Stimulated activated CD8-positive, alpha-beta memory T cell treated with anti-CD3 and anti-CD28 coated beads, Interleukin-12 subunit alpha, Interleukin-12 subunit beta, amount 100 ng/mL, for 24 hours (primary cell): ENCODE measurements around the gene SLC22A3.
A peak's percentile ranks its signal among the peaks of the same experiment; 100 is the strongest.
"Not testable (repeated sequence)": the region's sequence is repeated elsewhere in the genome, so short reads cannot be mapped to it uniquely, and the experiment has no call there.

Source experiments
- DNase-seq: peaks from one replicate; pipeline ENCODE4 v3.0.0-alpha.2; 2020; ENCODE audit errors: extremely low read depth

Gene SLC22A3

DNA sequence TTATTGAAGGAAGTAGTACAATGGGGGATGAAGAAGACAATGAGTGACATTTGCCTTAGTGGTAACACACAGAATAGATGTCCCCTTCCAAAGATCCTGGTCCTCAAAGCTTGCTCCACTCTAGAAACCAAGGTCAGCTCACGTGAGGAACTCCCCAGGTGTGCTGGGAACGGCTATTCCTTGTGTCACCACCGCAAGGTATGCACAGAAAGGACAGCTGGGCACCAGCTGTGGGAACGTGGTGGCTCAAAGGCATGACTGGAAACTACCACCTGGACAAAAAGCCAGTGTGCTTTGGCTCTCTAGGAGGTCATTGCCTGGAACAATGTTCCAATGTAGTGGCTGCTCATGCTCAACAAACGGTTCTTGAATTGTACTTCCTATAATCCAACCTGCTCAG is 94.0 kb downstream of the SLC22A3 start:
- no peak for DNase-seq

DNA sequence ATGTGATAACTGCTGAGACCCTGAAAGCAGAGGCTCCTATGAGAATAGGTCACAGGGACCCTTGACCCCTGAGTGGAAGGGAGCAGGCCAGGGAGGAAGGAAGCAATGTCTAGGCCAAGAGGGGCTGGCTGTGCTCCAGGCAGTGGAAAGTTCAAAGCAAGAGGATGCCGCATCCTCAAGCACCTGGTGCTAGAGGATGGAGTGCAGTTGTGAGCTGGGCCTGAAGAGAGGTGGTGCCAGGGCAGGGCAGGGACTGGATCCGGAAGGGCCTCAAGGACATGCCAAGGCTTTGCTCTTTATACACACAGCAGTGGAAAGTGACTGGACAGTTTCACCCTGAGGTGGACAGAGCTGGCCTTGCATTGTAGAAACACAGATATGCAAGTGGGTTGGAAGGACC is 97.0 kb downstream of the SLC22A3 start:
- DNase-seq: no peak

DNA sequence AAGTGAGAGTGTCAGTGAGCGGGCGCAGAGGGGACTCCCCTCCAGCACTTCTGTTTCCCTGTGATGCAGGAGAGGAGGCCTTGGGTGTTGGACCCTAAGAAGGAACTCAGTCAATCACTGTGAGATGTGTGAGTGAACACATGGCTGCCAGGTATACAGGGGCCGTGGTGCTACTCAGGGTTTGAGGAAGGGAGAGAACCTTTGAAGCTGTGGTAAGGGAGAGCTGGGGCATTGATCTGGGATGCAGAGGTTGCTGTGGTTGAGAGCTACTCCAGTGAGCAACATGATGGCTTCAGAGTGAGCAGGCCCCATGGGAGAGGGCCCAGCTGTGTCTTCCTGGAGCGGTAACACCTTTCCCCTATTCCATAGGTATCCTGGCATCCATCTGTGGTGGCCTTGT is 99.2 kb downstream of the SLC22A3 start:
- DNase-seq: no peak

DNA sequence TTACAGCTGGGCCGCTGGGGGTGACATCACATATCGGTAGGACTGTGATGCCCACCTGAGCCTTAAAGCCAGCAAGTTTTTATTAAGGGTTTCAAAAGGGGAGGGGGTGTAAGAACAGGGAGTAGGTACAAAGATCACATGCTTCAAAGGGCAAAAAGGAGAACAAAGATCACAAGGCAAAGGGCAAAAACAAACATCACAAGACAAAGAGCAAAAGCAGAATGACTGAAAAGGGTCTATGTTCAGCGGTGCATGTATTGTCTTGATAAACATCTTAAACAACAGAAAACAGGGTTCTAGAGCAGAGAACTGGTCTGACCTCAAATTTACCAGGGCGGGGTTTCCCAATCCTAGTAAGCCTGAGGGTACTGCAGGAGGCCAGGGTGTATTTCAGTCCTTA is 101.6 kb downstream of the SLC22A3 start:
- DNase-seq: not testable (repeated sequence)

DNA sequence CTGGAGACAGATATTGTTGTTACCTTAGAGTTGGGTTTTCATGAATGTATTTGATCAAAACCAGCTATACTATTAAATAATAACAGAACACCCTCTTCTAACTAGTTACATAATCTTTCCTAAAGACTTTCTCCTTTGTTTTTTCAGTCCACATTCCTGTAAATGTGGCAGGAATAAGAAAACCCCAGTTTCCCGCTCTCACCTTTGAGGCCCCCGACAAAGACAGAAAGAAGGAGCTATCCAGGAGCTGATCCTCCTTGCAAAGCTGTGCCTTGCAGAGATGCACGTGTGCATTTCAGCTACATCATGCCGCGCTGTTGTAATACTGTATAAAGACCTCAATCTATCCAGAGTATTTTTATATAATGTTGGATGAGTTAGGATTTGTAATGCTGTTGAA is 102.7 kb downstream of the SLC22A3 start:
- DNase-seq: no peak

DNA sequence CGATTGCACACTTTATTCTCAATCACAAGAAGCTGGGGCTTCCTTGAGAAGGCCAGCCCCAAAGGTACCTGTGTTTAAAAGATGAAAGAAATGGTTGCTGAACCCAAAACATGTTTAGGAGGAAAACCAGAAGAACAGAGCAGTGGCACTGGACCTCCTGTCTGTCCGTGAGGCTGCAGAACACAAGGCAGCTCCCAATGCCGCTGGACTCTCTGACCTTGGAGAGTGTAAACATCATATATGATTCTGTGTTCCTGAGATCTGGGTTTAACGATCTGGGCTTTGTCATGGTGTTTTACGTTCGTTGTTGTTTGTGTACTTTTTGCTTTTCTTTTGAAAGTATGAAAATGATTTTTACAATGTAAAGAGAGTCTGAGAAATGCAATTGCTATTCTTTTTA is 106.1 kb downstream of the SLC22A3 start:
- no peak for DNase-seq

DNA sequence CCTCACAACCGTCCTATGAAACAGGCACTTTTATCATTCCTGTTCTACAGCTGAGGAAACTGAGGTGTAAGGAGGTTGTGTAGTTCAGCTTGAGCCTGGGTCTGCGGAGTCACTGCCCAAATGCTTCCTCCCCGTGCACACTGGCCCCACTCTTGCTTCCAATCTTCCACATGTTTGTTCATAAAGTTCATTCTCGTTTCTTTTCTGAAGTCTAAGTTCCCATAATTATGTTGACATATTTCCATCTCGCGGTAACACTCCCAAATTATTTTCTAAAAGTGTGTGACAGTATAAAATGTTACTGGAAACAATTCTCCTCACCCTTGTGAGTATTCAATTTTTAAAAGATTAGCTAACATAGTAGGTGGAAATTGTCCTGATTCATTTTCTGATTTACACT is 106.9 kb downstream of the SLC22A3 start:
- no peak for DNase-seq

DNA sequence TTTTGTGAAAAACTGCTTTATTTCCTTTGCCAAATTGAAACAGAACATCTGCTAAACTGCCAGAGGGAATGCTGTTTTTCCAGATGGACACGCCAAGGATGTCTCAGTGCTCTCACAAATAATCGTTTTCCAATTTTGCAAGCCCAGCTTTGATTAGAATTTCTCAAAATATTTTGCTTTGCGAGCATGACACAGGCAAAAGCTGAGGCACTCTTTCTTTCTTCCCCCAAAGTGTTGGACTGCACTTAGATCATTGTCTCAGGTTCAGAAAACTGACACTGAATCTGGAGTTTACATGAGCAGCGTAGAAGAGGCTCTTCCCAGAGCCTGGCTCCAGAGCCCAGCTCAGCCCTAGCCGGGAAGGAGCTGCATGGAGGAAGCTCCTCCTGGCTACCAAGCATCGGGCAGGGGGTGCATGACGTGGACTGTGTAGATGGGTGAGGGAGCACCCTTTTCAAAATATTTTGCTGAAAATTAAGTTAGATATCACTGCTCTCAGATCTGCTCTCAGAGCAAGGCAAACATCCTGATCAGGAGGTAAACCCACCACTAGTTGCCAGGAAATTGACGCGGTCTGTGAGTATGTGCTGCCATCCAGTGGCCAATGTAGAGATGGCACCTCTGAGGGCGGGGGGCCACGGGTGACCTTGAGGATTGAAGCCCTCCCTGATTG is 107.5 kb downstream of the SLC22A3 start:
- peak; percentile 14 for DNase-seq

DNA sequence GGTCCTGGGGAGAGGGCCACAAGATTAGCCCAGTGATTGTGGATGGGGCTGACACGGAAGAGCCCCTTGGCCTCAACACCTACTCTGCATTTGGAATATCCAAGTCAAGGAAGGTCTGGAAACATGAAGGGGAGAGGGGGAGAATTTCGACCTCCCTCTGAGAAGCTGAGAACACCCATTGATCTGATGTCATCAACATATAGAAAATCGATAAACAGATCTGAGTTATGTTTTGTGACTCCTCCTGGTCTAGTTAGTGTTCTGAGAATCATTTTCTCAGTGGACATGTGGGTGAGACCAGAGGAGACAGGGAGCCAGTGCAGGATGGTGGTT is 108.0 kb downstream of the SLC22A3 start:
- DNase-seq: no peak

DNA sequence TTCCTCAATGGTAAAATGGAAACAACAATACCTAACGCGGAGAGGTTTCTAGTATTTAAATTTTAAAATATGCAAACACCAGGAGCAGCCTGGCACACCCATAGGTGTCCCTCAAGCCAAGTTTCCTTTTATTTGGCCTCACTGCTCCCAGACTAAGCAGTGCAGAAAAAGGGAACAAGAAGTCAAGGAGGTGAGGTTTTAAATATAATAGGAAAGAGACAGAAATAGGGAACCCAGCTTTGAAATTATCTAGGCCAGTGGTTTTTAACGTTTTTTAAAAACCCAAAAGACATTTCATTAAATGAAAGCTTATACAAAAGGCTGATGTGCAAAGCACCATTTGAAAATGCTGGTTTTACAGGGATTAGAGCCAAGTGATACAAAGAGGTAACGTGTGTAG is 109.6 kb downstream of the SLC22A3 start:
- DNase-seq: no peak

DNA sequence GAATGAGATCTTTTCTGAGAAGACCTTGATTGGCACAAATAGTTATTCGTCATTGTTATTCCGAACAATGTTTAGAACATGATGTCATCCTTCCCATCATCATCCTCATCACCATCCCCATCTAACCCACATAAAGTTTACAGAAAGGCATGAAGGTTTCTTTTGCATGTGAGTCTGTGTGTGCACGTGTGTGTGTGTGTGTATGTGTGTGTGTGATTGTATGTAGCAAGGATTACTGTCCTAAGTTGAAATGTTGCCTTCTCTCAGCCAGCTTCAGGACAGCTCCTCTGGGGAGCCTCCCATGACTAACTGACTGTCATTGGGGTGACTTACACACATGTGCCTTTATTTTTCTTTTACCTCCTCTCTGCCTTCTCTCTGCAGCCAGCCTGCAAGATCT is 113.5 kb downstream of the SLC22A3 start:
- DNase-seq: no peak

DNA sequence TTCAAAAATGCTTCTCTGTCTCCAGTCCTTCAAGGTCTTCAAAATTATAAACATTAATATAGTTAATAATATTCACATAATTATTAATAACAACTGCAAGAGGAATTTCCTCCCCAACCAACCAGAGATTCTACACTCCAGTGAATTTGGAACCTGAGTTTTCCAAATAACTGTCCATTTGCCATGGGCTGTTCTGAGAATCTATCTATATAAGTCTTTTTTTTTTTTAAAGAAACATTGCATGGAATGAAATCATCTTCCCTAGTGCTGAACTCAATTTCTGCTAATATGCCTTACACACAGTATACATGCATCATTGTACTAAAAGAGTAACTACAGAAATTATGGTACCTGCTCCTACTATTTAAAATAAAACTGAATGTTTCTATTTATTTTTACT is 113.9 kb downstream of the SLC22A3 start:
- no peak for DNase-seq

DNA sequence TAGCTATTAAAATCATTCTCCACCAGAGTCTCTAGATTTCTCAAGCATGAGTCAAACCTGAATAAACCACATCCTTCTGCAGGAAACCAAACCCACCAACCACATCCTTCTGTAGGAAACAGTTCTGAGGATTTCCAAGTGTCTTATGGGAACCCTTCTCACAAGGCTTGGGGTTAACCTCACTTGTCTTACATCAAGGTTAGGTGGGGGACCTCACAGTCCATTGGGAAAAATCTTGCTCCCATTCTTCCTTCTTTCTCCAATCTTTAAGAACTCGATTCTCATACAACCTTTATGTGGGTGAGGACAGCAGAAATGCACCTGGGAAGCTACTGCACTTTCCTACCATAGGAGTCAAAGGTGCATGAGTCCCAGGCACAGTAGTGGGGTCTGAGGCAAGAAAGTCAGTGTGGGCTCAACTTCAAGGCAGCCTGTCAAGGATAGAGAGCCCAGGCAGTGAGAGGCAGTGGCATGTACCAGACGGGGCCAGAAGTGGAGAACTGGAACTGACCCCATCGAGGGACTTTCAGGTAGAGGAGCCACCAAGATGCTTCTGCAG is 114.5 kb downstream of the SLC22A3 start:
- DNase-seq: no peak

DNA sequence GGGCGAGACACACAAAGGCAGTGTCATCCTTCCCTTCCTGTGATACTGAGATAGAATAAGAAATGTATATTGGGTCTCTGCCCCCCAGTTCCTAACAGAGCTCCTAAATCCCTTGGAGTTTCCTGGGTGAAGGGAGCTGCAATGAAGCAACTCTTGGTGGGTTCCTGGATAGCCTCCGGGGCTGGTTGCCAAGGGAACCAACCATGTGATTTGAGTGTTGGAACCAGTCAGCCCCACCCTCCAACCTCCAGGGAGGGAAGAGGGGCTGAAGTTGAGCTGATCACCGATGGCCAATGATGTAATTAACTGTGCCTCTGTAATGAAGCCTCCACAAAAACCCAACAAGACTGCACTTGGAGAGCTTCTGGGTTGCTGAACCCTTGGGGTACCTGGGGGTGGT is 116.6 kb downstream of the SLC22A3 start:
- DNase-seq: no peak

DNA sequence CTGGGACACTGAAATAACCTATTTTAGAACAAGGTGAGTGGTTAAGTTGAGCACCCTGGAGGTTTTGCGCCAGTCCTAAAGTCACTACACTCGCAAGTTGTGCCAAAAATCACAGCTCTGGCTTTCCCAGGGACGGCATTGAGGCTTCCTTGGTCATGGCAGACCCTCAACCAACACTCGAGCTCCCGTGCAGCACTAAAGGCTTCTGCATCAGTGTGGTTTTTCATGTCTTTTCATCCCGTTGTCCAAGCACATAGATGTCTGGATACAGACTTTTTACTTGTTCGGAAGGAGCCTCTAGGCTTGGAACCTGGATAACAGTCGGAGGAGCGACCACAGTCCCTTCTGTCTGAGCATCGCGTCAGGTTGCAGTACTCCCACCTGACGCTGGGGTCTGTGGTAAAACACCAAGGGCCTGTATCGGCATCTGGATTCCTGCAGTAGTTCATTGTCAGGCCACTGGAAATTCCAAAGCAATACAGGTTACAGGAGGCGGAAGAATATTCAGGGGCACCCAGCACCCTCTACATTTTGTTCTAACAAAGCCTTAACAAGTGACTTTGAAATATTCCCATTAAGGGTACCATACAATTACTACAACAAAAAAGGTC is 119.2 kb downstream of the SLC22A3 start:
- not testable (repeated sequence) for DNase-seq

DNA sequence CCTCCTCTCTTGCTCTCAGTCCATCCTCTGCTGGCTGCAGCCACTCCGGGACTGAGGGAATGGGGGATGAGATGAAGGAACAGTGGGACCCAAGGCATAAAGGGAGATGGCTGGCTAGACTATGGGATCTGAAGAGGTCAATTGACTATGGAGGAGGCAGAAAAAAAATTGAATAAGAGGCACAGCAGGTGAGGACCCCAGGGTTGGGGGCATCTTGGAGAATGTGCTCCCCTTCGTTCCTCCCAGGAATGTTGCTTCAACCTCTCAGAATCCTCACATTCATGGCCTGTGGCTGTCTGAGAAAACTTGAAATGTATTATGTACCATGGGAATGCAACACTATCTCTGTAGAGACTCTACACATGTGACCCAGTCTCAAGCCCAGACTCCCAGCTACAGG is 121.0 kb downstream of the SLC22A3 start:
- DNase-seq: no peak

DNA sequence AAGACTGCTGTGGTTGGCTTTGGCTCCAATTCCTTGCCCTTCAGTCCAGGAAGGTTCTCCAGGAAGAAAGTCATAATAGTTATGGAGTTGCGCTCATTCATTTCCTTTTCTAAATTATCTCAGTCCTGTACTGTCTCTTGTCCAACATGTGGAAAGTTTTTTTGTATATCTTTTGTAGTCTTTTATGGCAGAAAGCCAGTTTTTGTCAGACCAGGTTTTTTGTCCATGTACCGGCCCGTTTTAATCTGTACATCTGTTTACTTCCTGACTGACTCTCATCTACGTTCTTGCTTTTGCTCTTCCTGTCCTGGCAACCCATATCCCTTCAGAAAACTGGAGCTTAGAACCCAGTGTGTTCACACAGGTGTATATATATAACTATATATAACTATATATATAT is 127.9 kb downstream of the SLC22A3 start:
- not testable (repeated sequence) for DNase-seq

DNA sequence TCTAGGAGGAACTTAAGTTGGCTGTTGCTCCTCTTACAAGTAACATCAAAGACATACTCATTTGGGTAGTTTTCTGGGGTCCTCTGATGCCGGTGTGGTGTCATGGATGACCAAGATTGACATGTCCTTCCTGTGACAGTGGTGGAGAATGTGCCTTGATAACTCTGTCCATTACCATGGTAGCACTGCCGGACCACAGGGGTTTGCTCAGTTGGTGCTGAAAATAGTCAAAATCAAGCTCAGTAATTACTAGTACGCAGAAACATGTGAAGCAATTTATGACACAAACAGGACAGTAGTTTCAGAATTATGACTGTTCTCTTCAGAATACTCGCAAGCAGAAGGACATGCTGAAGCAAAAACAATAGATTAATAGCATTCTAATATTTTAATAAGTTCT is 128.9 kb downstream of the SLC22A3 start:
- not testable (repeated sequence) for DNase-seq

DNA sequence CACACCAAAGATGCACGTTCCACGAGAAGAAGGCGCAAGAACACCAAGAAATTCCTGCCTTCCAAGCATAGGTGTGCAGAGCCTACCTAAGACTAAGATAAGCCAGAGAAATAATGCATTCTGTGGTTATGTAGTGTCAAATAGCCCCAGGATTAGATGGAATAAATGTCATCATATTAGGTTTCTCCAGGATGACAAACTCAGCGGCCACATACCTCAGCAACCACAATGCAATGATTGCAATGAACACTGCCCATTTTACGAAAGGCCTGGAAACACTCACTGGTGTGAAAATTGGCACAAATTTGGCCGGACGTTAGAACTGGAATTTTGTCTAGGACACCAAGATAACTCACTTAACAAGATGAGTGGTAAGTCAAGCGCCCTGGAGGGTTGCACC is 129.7 kb downstream of the SLC22A3 start:
- no peak for DNase-seq

DNA sequence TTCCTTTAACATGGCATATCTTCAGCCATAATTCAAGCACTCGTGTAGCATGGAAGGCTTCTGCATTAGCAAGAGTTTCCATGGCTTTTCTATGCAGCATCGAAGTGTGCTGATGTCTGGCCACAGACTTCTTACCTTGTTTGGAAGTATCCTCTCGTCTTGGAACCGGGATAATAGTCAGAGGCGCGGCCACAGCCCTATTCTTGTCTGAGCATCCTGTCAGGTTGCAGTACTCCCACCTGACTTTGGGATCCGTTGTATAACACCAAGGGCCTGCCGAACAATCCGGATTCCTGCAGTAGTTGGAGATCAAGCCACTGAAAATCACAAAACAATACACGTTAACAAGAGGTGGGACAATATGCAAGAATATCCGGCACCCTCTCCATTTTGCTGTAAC is 138.9 kb downstream of the SLC22A3 start:
- no peak for DNase-seq

DNA sequence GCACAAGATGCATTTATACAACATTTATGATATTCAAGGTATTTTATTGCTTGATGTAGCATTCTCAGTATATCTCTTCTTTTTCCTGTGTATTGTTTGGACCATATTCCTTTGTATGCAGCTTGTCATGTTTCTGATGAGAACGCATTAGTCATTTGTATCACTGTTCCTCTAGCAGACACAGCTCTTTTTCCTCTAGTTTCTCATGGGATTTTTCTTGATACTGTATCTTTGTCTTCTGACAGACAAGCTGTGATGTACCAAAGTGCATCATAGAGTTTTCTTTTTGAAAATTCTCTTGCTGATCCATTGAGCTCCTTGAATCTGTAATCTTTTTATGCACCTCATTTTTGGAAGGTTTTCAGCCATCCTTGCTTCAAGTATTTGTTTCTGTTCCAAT is 140.9 kb downstream of the SLC22A3 start:
- no peak for DNase-seq

DNA sequence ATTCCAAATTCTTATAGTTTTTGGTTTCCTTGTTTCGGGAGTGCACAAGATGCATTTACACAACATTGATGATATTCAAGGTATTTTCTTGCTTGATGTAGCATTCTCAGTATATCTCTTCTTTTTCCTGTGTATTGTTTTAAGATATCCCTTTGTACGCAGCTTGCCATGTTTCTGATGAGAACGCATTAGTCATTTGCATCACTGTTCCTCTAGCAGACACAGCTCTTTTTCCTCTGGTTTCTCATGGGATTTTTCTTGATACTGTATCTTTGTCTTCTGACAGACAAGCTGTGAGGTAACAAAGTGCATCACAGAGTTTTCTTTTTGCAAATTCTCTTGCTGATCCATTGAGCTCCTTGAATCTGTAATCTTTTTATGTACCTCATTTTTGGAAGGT is 146.4 kb downstream of the SLC22A3 start:
- DNase-seq: no peak

DNA sequence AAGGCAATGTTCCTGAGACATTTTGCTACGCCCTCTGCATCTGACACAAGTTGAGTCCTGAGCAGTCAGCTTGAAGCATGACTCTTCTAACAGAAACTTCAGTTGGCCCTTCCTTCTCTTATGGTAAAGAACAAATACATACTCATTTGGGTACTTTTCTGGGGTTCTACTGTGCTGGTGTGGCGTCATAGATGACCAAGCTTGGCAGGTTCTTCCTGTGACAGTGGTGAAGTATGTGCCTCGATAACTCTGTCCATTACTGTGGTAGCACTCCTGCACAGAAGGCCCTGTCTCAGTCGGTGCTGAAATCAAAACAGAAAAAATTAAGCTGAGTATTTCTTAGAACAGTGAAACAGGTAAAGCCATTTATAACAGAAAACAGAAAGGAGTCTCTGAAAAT is 152.5 kb downstream of the SLC22A3 start:
- no peak for DNase-seq
